Activated CD4-positive, alpha-beta T cell treated with anti-CD3 and anti-CD28 coated beads for 24 hours (primary cell): Measurements from ENCODE around the gene DYSF.

Experiments
- DNase-seq, 2 donors: peaks; one replicate each; pipeline ENCODE4 v3.0.0-alpha.2; 2020; ENCODE audit warnings: low read depth in 2 of 2

Gene DYSF

GRCh38 chr2:71602581-71602980, 149.2 kb downstream of the DYSF start:
- no peak for DNase-seq

GRCh38 chr2:71603311-71603811, 150.0 kb downstream of the DYSF start:
- DNase-seq = no peak

- no peak for DNase-seq
Observed at GRCh38 chr2:71603851-71604725, 150.7 kb downstream of the DYSF start.

GRCh38 chr2:71604726-71605120, 151.4 kb downstream of the DYSF start:
- DNase-seq = no peak

GRCh38 chr2:71605173-71605641, 151.8 kb downstream of the DYSF start:
- no peak for DNase-seq

DNA sequence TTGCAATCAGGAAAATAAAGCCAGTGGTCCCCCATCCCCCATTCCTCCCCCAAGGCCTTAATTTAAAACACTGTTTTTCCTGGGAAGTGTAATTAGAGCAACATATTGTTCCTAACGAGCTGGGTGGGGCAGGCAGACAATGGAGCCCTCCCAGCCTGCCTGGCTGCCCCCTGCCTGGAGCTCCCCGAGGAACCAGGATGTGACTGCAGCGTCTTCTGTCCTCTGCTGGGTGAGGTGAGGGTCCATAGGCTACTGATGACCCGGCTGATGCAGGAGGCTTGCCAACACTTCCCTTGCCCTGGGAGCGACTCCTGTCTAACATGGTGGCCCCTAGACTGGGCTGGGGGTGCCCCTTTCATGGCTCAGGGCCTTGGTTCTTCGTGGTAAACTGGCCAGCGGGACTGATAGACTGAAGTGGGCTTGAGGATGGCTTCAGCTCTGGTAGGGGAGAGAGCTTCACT, 152.4 kb downstream of the DYSF start:
- no peak for DNase-seq

- DNase-seq = no peak
Observed at GRCh38 chr2:71606244-71606643, 152.9 kb downstream of the DYSF start.

- DNase-seq = no peak
Observed at GRCh38 chr2:71607151-71607889, 154.0 kb downstream of the DYSF start.

DNA sequence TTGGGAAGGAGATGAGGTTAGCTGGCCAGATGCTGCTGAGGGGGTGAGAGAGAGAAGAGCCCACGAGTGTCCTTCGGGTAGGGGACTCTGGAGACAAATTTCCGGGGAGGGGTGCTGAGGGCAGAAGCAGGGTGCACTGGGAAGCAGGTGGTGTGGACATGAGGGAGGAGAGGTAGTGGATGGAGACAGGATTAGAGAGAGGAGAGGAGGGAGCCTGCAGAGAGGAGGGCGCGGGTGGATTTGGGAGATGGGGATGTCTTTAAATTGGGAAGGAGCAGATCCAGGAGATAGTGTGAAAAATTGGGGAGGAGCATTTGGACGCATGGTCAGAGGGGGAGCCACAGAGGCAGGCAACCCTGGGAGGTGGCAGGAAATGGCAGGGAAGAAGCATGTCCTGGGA, 154.7 kb downstream of the DYSF start:
- no peak for DNase-seq

DNA sequence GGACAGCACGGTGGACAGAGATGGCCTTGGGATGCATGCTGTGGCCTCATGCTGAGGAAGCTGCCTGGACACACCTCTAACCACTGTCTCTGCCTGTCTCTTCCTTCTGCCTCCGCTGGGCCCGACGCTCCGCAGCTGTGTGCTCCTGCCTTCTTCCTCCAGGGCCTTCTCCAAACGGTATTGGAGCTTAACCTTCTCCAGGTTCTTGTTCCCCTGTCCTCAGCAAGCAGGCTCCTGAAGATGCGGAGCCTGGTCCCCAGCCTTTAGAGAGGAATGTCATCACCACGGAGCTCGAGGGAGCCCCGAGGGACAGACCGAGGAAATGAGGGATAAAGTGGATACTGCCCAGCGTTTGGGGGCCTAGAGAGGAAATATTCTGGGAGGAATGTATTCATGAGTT, 155.1 kb downstream of the DYSF start:
- DNase-seq = no peak

DNA sequence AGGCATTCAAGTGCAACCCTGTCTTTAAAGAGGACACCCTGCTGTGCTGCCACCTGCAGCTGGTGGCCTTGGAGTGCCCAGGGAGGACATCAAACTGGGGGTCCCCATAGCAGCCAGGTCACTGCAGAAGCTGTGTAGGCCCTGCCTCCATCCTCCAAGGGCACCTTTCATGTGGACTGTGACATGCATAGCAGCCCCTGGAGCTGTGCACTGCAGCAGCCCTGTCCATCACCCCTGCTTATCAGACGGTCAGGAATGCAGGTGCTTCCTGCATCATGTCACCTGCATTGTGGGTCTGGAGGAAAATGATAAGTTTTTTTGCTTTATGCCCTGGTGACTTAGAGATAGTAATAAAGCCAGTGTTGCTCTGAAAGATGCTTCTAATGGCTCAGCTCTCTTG, 155.7 kb downstream of the DYSF start:
- DNase-seq = no peak

GRCh38 chr2:71609441-71609840, 156.1 kb downstream of the DYSF start:
- no peak for DNase-seq

DNA sequence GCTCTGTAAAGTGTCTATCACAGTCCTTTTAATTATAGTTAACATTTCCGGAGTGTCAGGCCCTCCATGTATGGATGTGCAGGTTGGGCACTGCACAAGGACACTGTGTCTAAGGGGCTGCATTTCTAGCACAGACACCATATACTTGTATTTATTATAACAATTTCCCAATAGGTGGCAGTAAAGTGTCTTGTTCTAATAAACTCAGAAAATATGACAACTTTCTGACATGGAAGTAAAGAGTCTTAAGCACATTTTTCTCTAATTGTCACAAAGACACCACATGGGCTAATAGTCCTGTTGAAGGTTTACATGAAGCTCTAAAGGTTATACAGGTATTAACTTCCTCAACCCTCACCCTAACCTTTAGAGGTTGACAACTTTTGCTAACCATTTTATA, 156.6 kb downstream of the DYSF start:
- DNase-seq = no peak

- DNase-seq = no peak
Observed at GRCh38 chr2:71610671-71611070, 157.3 kb downstream of the DYSF start.

- no peak for DNase-seq
Observed at GRCh38 chr2:71611247-71611646, 157.9 kb downstream of the DYSF start.

DNA sequence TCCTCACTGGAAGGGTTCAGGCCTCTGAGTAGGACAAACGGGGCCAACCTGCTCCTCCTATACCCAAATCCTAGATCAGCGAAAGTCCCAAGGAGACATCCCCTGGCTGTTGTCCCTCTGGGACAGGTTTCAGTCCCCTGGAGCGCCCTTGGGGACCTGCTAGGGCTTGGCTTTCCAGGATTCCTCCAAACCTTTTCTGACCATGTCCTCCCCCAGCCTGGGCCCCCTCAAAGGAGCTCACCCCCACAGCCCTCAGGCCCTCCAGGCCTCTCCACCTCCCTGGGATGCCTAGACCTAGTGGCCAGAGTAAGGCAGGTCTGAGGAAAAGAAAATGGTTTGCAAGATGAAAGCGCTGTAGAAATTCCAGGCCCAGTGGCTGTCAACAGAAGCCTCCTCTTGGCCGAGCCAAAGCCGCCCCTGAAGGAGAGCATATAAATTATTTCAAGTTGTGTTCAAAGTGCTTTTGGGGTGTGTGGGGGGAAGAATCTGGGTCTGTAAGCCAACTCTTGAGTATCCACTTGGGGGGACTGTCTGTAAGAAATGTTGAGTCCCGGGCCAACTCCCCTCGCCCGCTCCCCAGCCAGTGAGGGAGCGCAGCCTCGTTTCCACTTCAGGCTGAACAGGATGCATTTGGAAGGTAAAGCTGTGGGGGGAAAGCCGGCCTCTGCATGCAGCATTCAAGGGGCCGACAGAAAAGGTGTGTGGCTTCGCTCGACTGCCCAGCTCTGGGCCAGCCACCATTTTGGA, 158.6 kb downstream of the DYSF start:
- DNase-seq = no peak

DNA sequence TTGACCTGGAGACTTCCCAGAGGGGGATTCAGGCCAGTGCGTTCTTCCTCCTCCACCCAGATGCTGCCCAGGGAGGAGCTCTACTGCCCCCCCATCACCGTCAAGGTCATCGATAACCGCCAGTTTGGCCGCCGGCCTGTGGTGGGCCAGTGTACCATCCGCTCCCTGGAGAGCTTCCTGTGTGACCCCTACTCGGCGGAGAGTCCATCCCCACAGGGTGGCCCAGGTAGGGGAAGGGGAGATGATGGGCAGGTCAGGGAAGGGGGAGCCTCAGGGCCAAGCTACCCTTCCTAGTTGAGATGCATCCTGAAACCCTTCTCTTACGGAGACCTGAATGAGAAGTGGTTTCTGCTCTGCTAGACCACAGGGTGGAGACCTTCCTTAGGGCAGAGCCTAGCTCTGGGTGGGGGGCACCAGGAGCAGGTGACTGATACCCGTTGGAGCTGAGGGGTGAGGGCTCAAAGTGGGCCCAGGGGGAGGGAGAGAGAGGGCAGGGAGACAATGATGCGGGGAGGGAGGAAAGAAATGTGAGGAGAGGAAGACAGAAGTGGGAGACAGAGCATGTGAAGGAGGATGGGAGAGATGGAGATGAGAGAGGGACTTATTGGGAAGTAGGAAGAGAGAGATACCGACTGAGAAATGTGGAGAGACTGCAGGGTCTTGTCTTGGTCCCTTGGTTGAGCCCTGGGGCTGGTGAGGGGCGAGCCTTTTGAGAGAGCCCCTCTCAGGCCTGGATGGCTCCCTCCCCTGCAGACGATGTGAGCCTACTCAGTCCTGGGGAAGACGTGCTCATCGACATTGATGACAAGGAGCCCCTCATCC, 159.4 kb downstream of the DYSF start:
- DNase-seq = no peak

DNA sequence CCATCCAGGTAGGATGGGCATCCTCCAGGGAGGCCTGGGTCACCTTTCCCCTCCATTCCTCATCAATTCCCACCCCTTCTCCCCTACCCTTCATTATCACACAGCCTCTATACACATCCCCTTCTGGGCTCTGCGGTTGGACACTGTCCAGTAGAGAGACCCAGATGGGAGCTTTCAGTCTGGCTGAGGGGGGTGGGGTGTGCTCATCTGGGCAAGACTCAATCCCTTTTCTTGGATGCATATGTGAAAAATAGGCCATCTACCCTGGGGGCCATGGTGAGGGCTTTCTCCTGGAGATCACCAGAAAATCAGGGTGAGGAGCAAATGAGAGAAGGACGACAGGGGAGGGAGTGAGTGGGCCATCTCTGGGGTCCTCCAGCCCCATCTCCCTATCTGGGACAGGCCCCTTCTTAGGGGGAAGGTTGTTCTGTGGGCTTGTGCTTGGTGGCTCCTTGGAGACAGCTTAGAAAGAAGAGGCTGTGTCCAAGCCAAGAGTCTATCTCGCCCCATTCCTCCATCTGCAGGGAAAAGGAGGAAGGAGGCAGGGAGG, 160.1 kb downstream of the DYSF start:
- DNase-seq = no peak

DNA sequence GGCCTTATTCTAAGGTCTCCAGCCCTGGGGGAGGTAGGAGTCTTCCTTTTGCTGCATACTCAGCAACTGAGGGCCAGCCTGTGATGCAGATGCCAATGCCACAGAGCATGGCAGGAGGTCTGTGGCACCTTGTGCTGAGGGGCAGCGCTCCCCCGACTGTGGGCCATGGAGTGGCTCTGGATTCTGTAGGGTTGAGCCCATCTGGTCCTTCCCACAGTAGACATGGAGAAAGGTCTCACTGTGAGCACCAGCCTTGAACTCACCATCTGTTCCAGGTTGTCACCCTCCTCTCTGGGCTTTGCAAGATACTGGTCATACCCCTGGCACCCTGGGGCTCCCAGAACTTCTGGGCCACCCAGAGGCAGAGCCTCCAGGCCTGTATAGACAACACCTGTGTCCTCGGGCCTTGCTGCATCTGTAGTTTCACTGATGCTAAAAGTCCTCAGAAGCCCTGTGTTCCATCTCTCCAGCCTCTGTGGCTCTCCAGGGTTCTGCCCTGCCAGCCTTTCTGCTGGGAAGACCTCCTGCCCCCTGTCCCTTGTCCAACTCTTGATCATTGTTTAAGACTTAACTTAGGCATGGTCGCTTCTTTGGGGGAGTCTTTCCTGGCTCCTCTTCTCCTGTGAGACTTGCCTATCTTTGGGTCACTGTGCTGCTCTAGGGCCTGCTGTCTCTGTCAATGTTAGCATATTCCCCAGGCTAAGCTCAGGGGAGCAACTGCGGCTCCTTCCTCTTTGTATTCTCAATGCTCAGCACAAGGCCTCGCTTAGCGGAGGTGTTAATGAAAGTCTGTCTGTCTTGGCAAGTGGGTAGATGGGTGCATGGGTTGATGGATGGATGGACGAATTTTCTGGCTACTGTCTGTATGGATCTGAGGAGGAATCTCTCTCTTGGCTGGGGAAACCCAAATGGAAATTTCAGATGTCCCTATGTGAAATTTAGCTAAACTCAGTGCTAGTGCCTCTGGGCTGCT, 160.9 kb downstream of the DYSF start:
- no peak for DNase-seq
